Glutamatergic neuron (in vitro differentiated cells): ENCODE data around the gene TBC1D22B. TPM values are rescaled to one million over a fixed set of nuclear protein-coding genes. Genes with fewer than 3 reads are reported as not detected.

Source experiments
- DNase-seq: peaks from one replicate; pipeline ENCODE4 v3.0.0; 2022
- H3K27ac Mint-ChIP-seq: one replicate; pipeline ENCODE4 v1.8.0; 2020; ENCODE audit warnings: mild to moderate bottlenecking, mixed read lengths, inconsistent platforms; ENCODE audit not compliant: unreplicated experiment
- H3K27me3 Mint-ChIP-seq: one replicate; pipeline ENCODE4 v1.8.0; 2020; ENCODE audit warnings: mild to moderate bottlenecking, moderate library complexity, mixed read lengths, inconsistent platforms; ENCODE audit not compliant: unreplicated experiment
- H3K36me3 Mint-ChIP-seq: one replicate; pipeline ENCODE4 v1.8.0; 2020; ENCODE audit warnings: mild to moderate bottlenecking, mixed read lengths, inconsistent platforms; ENCODE audit not compliant: unreplicated experiment
- H3K4me1 Mint-ChIP-seq: one replicate; pipeline ENCODE4 v1.8.0; 2020; ENCODE audit warnings: mild to moderate bottlenecking, low read depth, mixed read lengths, inconsistent platforms; ENCODE audit not compliant: unreplicated experiment
- H3K4me3 Mint-ChIP-seq: one replicate; pipeline ENCODE4 v1.8.0; 2020; ENCODE audit warnings: mild to moderate bottlenecking, mixed read lengths, inconsistent platforms; ENCODE audit not compliant: unreplicated experiment
- H3K9me3 Mint-ChIP-seq: one replicate; pipeline ENCODE4 v1.8.0; 2020; ENCODE audit warnings: mild to moderate bottlenecking, moderate library complexity, mixed read lengths, inconsistent platforms; ENCODE audit not compliant: unreplicated experiment
- CTCF ChIP-seq: fragments of 200-600 bp; sonication (generic); IDR thresholded peaks from one replicate; pipeline ENCODE4 v1.5.0; 2021; ENCODE audit not compliant: partially characterized antibody, unreplicated experiment
- total RNA-seq: library from RNA; stranded (reverse); fragmentation: NEBNext Ultra II Directional; extraction: Animal tissue kit (Norgen Biotek cat#: 25700); gene quantifications from one replicate; pipeline ENCODE4 v1.2.1, GENCODE V29; 2021; ENCODE audit not compliant: unreplicated experiment

The TBC1D22B gene
- total RNA-seq, 1 donor from 2014 or later = 10.2 TPM

- peak; percentile 41 for DNase-seq
- H3K27ac Mint-ChIP-seq = no peak overlapping the region
- H3K9me3 Mint-ChIP-seq = peaks cover 2% of the 10 kb centered on the region
- H3K4me3 Mint-ChIP-seq = no peak overlapping the region
- no peaks in the 10 kb centered on the region for H3K27me3 Mint-ChIP-seq
- peaks cover 16% of the 10 kb centered on the region for H3K4me1 Mint-ChIP-seq
- no peaks in the 10 kb centered on the region for H3K36me3 Mint-ChIP-seq
- TF ChIP-seq CTCF = no peak
Measured at GRCh38 chr6:37320646-37321045, 63.1 kb downstream of the TBC1D22B start.

GRCh38 chr6:37321101-37321500 lies 63.5 kb downstream of the TBC1D22B start:
- peaks cover 2% of the 10 kb centered on the region for H3K9me3 Mint-ChIP-seq
- no peak overlapping the region for H3K27ac Mint-ChIP-seq
- peaks cover 18% of the 10 kb centered on the region for H3K4me1 Mint-ChIP-seq
- H3K27me3 Mint-ChIP-seq = no peaks in the 10 kb centered on the region
- TF ChIP-seq CTCF = no peak
- no peak for DNase-seq
- H3K36me3 Mint-ChIP-seq = no peaks in the 10 kb centered on the region
- H3K4me3 Mint-ChIP-seq = no peak overlapping the region

- no peak for TF ChIP-seq CTCF
- Mint-ChIP-seq H3K9me3 (peaks cover 2% of the 10 kb centered on the region), H3K4me3 (no peak overlapping the region), H3K4me1 (peaks cover 18% of the 10 kb centered on the region), H3K27me3 (no peaks in the 10 kb centered on the region), H3K27ac (peak overlapping the region; percentile 36), H3K36me3 (no peaks in the 10 kb centered on the region)
- DNase-seq = no peak
Measured at GRCh38 chr6:37321516-37322415, 64.2 kb downstream of the TBC1D22B start.

GRCh38 chr6:37323580-37323979 lies 66.0 kb downstream of the TBC1D22B start:
- Mint-ChIP-seq H3K36me3 (no peaks in the 10 kb centered on the region), H3K9me3 (peaks cover 2% of the 10 kb centered on the region)
- DNase-seq = no peak

More at GRCh38 chr6:37323580-37323979, 66.0 kb downstream of the TBC1D22B start:
- Mint-ChIP-seq H3K4me1 (peaks cover 23% of the 10 kb centered on the region), H3K27ac (no peak overlapping the region), H3K27me3 (peaks cover 2% of the 10 kb centered on the region), H3K4me3 (no peak overlapping the region)
- no peak for TF ChIP-seq CTCF
